Measurements from ENCODE around the gene PHLDA3. TPM values are rescaled to one million over a fixed set of nuclear protein-coding genes. Genes with fewer than 3 reads are reported as not detected.
"Not testable (repeated sequence)": the region's sequence is repeated elsewhere in the genome, so short reads cannot be mapped to it uniquely, and the experiment has no call there.

Gene PHLDA3
- total RNA-seq, 1 experiment from 2014 or later, result 11.7 TPM

GRCh38 chr1:201503397-201504176 lies 34.6 kb upstream of the PHLDA3 start:
- DNase-seq (ENCODE audit: low read depth), result peak; percentile 92

GRCh38 chr1:201502511-201502857 lies 33.5 kb upstream of the PHLDA3 start:
- DNase-seq (ENCODE audit: low read depth), result no peak

- DNase-seq (ENCODE audit: low read depth), result no peak
Measured at GRCh38 chr1:201501812-201502510, 33.0 kb upstream of the PHLDA3 start.

- peak; percentile 55 for DNase-seq (ENCODE audit: low read depth)
Measured at GRCh38 chr1:201501144-201501543, 32.2 kb upstream of the PHLDA3 start.

GRCh38 chr1:201500670-201501120 lies 31.7 kb upstream of the PHLDA3 start:
- DNase-seq (ENCODE audit: low read depth), result no peak

GRCh38 chr1:201499795-201500669 lies 31.0 kb upstream of the PHLDA3 start:
- no peak for DNase-seq (ENCODE audit: low read depth)

GRCh38 chr1:201499191-201499590 lies 30.2 kb upstream of the PHLDA3 start:
- peak; percentile 42 for DNase-seq (ENCODE audit: low read depth)

GRCh38 chr1:201498621-201499020 lies 29.6 kb upstream of the PHLDA3 start:
- DNase-seq (ENCODE audit: low read depth), result no peak

- DNase-seq (ENCODE audit: low read depth), result no peak
Measured at GRCh38 chr1:201497935-201498509, 29.0 kb upstream of the PHLDA3 start.

- no peak for DNase-seq (ENCODE audit: low read depth)
Measured at GRCh38 chr1:201496296-201496690, 27.3 kb upstream of the PHLDA3 start.

- no peak for DNase-seq (ENCODE audit: low read depth)
Measured at GRCh38 chr1:201495551-201496295, 26.7 kb upstream of the PHLDA3 start.

- no peak for DNase-seq (ENCODE audit: low read depth)
Measured at GRCh38 chr1:201493757-201494617, 25.0 kb upstream of the PHLDA3 start.

- not testable (repeated sequence) for DNase-seq (ENCODE audit: low read depth)
Measured at GRCh38 chr1:201493026-201493656, 24.2 kb upstream of the PHLDA3 start.

- DNase-seq (ENCODE audit: low read depth), result no peak
Measured at GRCh38 chr1:201491896-201492511, 23.0 kb upstream of the PHLDA3 start.

- no peak for DNase-seq (ENCODE audit: low read depth)
Measured at GRCh38 chr1:201490708-201491131, 21.7 kb upstream of the PHLDA3 start.

- no peak for DNase-seq (ENCODE audit: low read depth)
Measured at GRCh38 chr1:201489643-201490261, 20.8 kb upstream of the PHLDA3 start.

- peak; percentile 96 for DNase-seq (ENCODE audit: low read depth)
Measured at GRCh38 chr1:201488830-201489589, 20.0 kb upstream of the PHLDA3 start.

GRCh38 chr1:201487742-201488141 lies 18.8 kb upstream of the PHLDA3 start:
- DNase-seq (ENCODE audit: low read depth), result no peak
